ENCODE results near the gene KDM4B. TPM values are rescaled to one million over a fixed set of nuclear protein-coding genes. Genes with fewer than 3 reads are reported as not detected.
"Not testable (repeated sequence)": the region's sequence is repeated elsewhere in the genome, so short reads cannot be mapped to it uniquely, and the experiment has no call there.

Gene KDM4B
- total RNA-seq, 1 experiment from 2014 or later, result 43.7 TPM

DNA sequence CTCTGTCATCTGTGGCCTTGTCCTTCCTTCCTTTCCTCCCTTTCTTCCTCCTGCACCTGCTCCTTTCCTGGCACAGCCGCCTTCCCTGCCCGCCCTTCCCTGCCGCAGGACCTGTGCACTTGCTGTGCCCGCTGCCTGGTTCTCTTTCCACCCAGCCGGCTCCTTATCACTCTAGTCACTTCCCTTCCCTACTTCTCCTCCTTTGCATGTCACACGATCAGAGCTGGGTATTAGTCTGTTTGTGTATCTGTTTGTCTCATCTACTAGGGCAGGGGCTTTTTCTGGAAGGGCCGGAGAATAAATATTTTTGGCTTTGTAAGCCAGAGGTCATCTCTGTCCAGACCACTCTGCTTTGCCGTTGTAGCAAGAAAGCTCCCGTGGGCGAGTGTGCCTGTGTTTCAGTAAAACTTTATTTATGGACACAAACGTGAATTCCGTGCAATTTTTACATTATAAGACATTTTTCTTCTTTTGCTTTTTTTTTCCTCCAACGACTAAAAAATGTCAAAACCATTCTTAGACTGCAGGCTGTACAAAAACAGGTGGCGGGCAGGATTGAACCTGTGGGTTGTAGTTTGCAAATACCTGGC, 6.1 kb downstream of the KDM4B start:
- no CpG with 5 or more reads among the region's 14 CpGs for WGBS (ENCODE audit: extremely low coverage, insufficient read length, low lambda C conversion rate)
- H4K91ac ChIP-seq (ENCODE audit: insufficient read length, low read depth, low read length), result no peak overlapping the region
- no peak overlapping the region for H3K4me3 Mint-ChIP-seq

DNA sequence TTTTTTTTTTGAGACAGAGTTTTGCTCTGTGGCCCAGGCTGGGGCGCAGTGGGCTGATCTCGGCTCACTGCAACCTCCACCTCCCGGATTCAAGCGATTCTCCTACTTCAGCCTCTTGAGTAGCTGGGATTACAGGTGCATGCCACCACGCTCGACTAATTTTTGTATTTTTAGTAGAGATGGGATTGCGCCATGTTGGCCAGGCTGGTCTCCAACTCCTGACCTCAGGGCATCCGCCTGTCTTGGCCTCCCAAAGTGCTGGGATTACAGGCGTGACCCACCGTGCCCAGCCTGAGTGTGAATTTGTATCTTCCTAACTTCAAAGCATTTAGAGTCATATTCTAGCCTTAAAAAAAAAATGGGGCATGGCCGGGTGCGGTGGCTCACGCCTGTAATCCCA, 6.7 kb downstream of the KDM4B start:
- H3K79me2 ChIP-seq (ENCODE audit: insufficient read depth, low read length), result peaks cover 12% of the 10 kb centered on the region; the same call in 1 of the 2 replicates
- H4K20me1 ChIP-seq (ENCODE audit: control insufficient read depth, insufficient read depth, insufficient read length); H3K4me1 ChIP-seq (ENCODE audit: insufficient read depth, low read length); H2BK20ac ChIP-seq (ENCODE audit: low read depth, low read length, poor library complexity, severe bottlenecking); H3K14ac ChIP-seq (ENCODE audit: insufficient read depth, low read length); H3K4me2 ChIP-seq (ENCODE audit: insufficient read depth, insufficient read length, low read length); H3K56ac ChIP-seq (ENCODE audit: insufficient read length, low read depth, low read length); H3K23me2 ChIP-seq (ENCODE audit: insufficient read length, low read depth, low read length, poor library complexity, severe bottlenecking); H3K9me3 Mint-ChIP-seq; H4K5ac ChIP-seq (ENCODE audit: insufficient read length, low read depth, low read length); H2BK120ac ChIP-seq (ENCODE audit: low read depth, low read length, poor library complexity, severe bottlenecking); H3K27me3 Mint-ChIP-seq (ENCODE audit: low read depth); H2AK5ac ChIP-seq (ENCODE audit: insufficient read length, low read length); H4K8ac ChIP-seq (replicated peaks; ENCODE audit: insufficient read length, low read depth, low read length); H3K27ac ChIP-seq (ENCODE audit: insufficient read length, low read depth, low read length); H3K4ac ChIP-seq (ENCODE audit: low read depth, low read length); H3K27me3 ChIP-seq (ENCODE audit: insufficient read depth, low read length); H4K91ac ChIP-seq (ENCODE audit: insufficient read length, low read depth, low read length); H2BK15ac ChIP-seq (ENCODE audit: low read depth, low read length); H2AFZ ChIP-seq (ENCODE audit: low read length); H3K4me3 Mint-ChIP-seq; H3K18ac ChIP-seq (ENCODE audit: insufficient read length, low read depth, low read length); H2BK12ac ChIP-seq (ENCODE audit: insufficient read length, low read depth, low read length); H3K79me1 ChIP-seq (ENCODE audit: insufficient read depth, low read depth, low read length, poor library complexity, severe bottlenecking); H3T11ph ChIP-seq (ENCODE audit: low read length); H3K9me3 ChIP-seq (ENCODE audit: control insufficient read depth, low read depth, low read length); H3K9ac ChIP-seq (ENCODE audit: extremely low read depth, insufficient read length, low read length); H3K23ac ChIP-seq (ENCODE audit: insufficient read length, low read depth, low read length); H3K27ac Mint-ChIP-seq; DNase-seq; H2BK5ac ChIP-seq (ENCODE audit: insufficient read length, low read length): not testable (repeated sequence)
- no CpG with 5 or more reads among the region's 13 CpGs for WGBS (ENCODE audit: extremely low coverage, insufficient read length, low lambda C conversion rate)
- Mint-ChIP-seq H3K36me3 (ENCODE audit: insufficient read depth in 1 of 3, low read depth in 3 of 3) (peaks cover 2 to 12% (median 11%) of the 10 kb centered on the region in 3 experiments; a peak in 6 of 7 replicates), H3K4me1 (peaks cover 27 to 38% of the 10 kb centered on the region in 2 experiments)

More for the DNA sequence above, 6.1 kb downstream of the KDM4B start:
- H2BK15ac ChIP-seq (ENCODE audit: low read depth, low read length), result no peak overlapping the region
- no peak overlapping the region for H4K5ac ChIP-seq (ENCODE audit: insufficient read length, low read depth, low read length)
- H2BK120ac ChIP-seq (ENCODE audit: low read depth, low read length, poor library complexity, severe bottlenecking), result no peak overlapping the region
- no peak overlapping the region for H2BK20ac ChIP-seq (ENCODE audit: low read depth, low read length, poor library complexity, severe bottlenecking)
- H4K8ac ChIP-seq (replicated peaks; ENCODE audit: insufficient read length, low read depth, low read length), result no peak overlapping the region
- no peak overlapping the region for H3K14ac ChIP-seq (ENCODE audit: insufficient read depth, low read length)
- no peaks in the 10 kb centered on the region for H3K4me1 ChIP-seq (ENCODE audit: insufficient read depth, low read length)
- H4K20me1 ChIP-seq (ENCODE audit: control insufficient read depth, insufficient read depth, insufficient read length), result peaks cover 2% of the 10 kb centered on the region
- H3K27ac ChIP-seq (ENCODE audit: insufficient read length, low read depth, low read length), result no peak overlapping the region
- H3K56ac ChIP-seq (ENCODE audit: insufficient read length, low read depth, low read length), result no peak overlapping the region
- H2BK5ac ChIP-seq (ENCODE audit: insufficient read length, low read length), result no peak overlapping the region
- no peak overlapping the region for H3T11ph ChIP-seq (ENCODE audit: low read length)
- H2AK5ac ChIP-seq (ENCODE audit: insufficient read length, low read length), result no peak overlapping the region
- no peaks in the 10 kb centered on the region for H3K9me3 ChIP-seq (ENCODE audit: control insufficient read depth, low read depth, low read length)
- peak overlapping the region in 2 of 3 experiments; percentile 21 to 83; a peak in 1 of 7 replicates for H3K27ac Mint-ChIP-seq
- H2BK12ac ChIP-seq (ENCODE audit: insufficient read length, low read depth, low read length), result no peak overlapping the region
- no peak overlapping the region for H3K23ac ChIP-seq (ENCODE audit: insufficient read length, low read depth, low read length)
- H3K4me2 ChIP-seq (ENCODE audit: insufficient read depth, insufficient read length, low read length), result no peak overlapping the region
- TF ChIP-seq CTCF (conservative IDR thresholded peaks at IDR 0.05), result no peak
- no peak overlapping the region for H3K9ac ChIP-seq (ENCODE audit: extremely low read depth, insufficient read length, low read length)
- no peaks in the 10 kb centered on the region for H3K79me1 ChIP-seq (ENCODE audit: insufficient read depth, low read depth, low read length, poor library complexity, severe bottlenecking)
- peaks cover 31 to 41% of the 10 kb centered on the region in 2 experiments for H3K4me1 Mint-ChIP-seq
- H3K9me3 Mint-ChIP-seq, result no peaks in the 10 kb centered on the region
- no peak overlapping the region for H3K4ac ChIP-seq (ENCODE audit: low read depth, low read length)
- peaks cover 7% of the 10 kb centered on the region for H3K23me2 ChIP-seq (ENCODE audit: insufficient read length, low read depth, low read length, poor library complexity, severe bottlenecking)
- no peak overlapping the region for H2AFZ ChIP-seq (ENCODE audit: low read length)
- peaks cover 10% of the 10 kb centered on the region; the same call in 1 of the 2 replicates for H3K79me2 ChIP-seq (ENCODE audit: insufficient read depth, low read length)
- H3K18ac ChIP-seq (ENCODE audit: insufficient read length, low read depth, low read length), result no peak overlapping the region
- H3K27me3 ChIP-seq (ENCODE audit: insufficient read depth, low read length), result no peaks in the 10 kb centered on the region
- H3K36me3 Mint-ChIP-seq (ENCODE audit: insufficient read depth in 1 of 3, low read depth in 3 of 3), result peaks cover 2 to 12% (median 11%) of the 10 kb centered on the region in 3 experiments; a peak in 6 of 7 replicates
- no peak for DNase-seq
- H3K27me3 Mint-ChIP-seq (ENCODE audit: low read depth), result peaks cover 2% of the 10 kb centered on the region
